Tibial nerve (tissue), 4 donors: ENCODE data around the gene EPHA3. TPM values are rescaled to one million over a fixed set of nuclear protein-coding genes. Genes with fewer than 3 reads are reported as not detected.

ENCODE experiments used
- DNase-seq, 2 donors: peaks; one replicate each; pipeline ENCODE4 v3.0.0-alpha.2; 2019; ENCODE audit warnings: low spot score in 2 of 2
- H3K27ac ChIP-seq, 4 donors: fragments of 200-600 bp; sonication (generic) in 3 of 4; one replicate each; pipeline ENCODE4 v1.5.1; 2017 to 2019; ENCODE audit warnings: mild to moderate bottlenecking in 1 of 4
- H3K27me3 ChIP-seq, 2 donors: fragments of 200-600 bp; sonication (generic) in 1 of 2; one replicate each; pipeline versions ENCODE4 v1.5.1 to v1.6.0; 2017 to 2019
- H3K36me3 ChIP-seq, 3 donors: fragments of 200-600 bp; sonication (generic); one replicate each; pipeline ENCODE4 v1.5.1; 2018 to 2019
- H3K4me1 ChIP-seq, 4 donors: fragments of 200-600 bp; sonication (generic) in 3 of 4; one replicate each; pipeline ENCODE4 v1.5.1; 2017 to 2019
- H3K4me3 ChIP-seq, 4 donors: fragments of 200-600 bp; sonication (generic) in 3 of 4; one replicate each; pipeline ENCODE4 v1.5.1; 2017 to 2019; ENCODE audit warnings: mild to moderate bottlenecking in 1 of 4, moderate library complexity in 1 of 4
- H3K9me3 ChIP-seq, 4 donors: fragments of 200-600 bp; sonication (generic) in 3 of 4; one replicate each; pipeline ENCODE4 v1.5.1; 2017 to 2019
- CTCF ChIP-seq, 5 experiments: fragments of 200-600 bp in 3 of 5; fragments of 450-650 bp in 2 of 5; sonication (generic) in 3 of 5; IDR thresholded peaks; one replicate each; pipeline ENCODE4 v1.5.1; 2016 to 2019; ENCODE audit warnings: antibody characterized with exemption in 5 of 5, mild to moderate bottlenecking in 3 of 5, moderate library complexity in 2 of 5
- EP300 ChIP-seq, 2 donors: sonication (generic); formaldehyde crosslinking; IDR thresholded peaks; one replicate each; pipeline ENCODE4 v1.6.1; 2017; ENCODE audit warnings: antibody characterized with exemption in 2 of 2, mild to moderate bottlenecking in 1 of 2
- POLR2A ChIP-seq, 2 donors: fragments of 450-650 bp; IDR thresholded peaks; one replicate each; pipeline ENCODE4 v1.6.1; 2017; ENCODE audit warnings: antibody characterized with exemption in 2 of 2, mild to moderate bottlenecking in 2 of 2, moderate library complexity in 2 of 2
- WGBS, 2 donors: methylation state at CpG; one replicate each; pipeline ENCODE4 v1.1.5; 2018; 5-methylcytosine and 5-hydroxymethylcytosine counted together
- total RNA-seq, 4 donors: library from RNA; depleted of rRNA; stranded (reverse); fragments of >200 nt; gene quantifications; one replicate each; pipeline ENCODE4 v1.1.0, GENCODE V29; 2016

Gene EPHA3
- total RNA-seq, 4 donors from 2014 or later, result 6.1 to 20.1 (median 7.9) TPM

GRCh38 chr3:89198591-89198990 lies 91.2 kb downstream of the EPHA3 start:
- Histone ChIP-seq H3K4me1 (no peaks in the 10 kb centered on the region), H3K4me3 (no peak overlapping the region), H3K27me3 (no peaks in the 10 kb centered on the region), H3K36me3 (no peaks in the 10 kb centered on the region), H3K9me3 (no peaks in the 10 kb centered on the region), H3K27ac (no peak overlapping the region)
- DNase-seq, result no peak
- 65 to 85% methylated on average over 3 of the region's 3 CpGs for WGBS, 2 donors
- TF ChIP-seq EP300 (IDR thresholded peaks at IDR 0.05) (no peak), POLR2A (IDR thresholded peaks at IDR 0.05) (no peak), CTCF (IDR thresholded peaks at IDR 0.05) (no peak)

GRCh38 chr3:89212619-89213018 lies 105.2 kb downstream of the EPHA3 start:
- Histone ChIP-seq H3K4me3 (no peak overlapping the region), H3K9me3 (no peaks in the 10 kb centered on the region), H3K27me3 (no peaks in the 10 kb centered on the region), H3K27ac (no peak overlapping the region), H3K36me3 (no peaks in the 10 kb centered on the region), H3K4me1 (no peaks in the 10 kb centered on the region)
- DNase-seq, result no peak
- TF ChIP-seq EP300 (IDR thresholded peaks at IDR 0.05) (no peak), CTCF (IDR thresholded peaks at IDR 0.05) (no peak), POLR2A (IDR thresholded peaks at IDR 0.05) (no peak)
- WGBS, 2 donors, result 81 to 85% methylated on average over 1 of the region's 1 CpG

GRCh38 chr3:89216016-89216739 lies 108.8 kb downstream of the EPHA3 start:
- no peak overlapping the region for H3K27ac ChIP-seq
- H3K4me1 ChIP-seq, result no peaks in the 10 kb centered on the region
- H3K27me3 ChIP-seq, result no peaks in the 10 kb centered on the region
- no peak for TF ChIP-seq CTCF (IDR thresholded peaks at IDR 0.05)
- TF ChIP-seq POLR2A (IDR thresholded peaks at IDR 0.05), result no peak
- TF ChIP-seq EP300 (IDR thresholded peaks at IDR 0.05), result no peak
- H3K36me3 ChIP-seq, result no peaks in the 10 kb centered on the region
- 62 to 67% methylated on average over 2 of the region's 2 CpGs for WGBS, 2 donors
- no peak overlapping the region for H3K4me3 ChIP-seq
- no peaks in the 10 kb centered on the region for H3K9me3 ChIP-seq
- no peak for DNase-seq

DNA sequence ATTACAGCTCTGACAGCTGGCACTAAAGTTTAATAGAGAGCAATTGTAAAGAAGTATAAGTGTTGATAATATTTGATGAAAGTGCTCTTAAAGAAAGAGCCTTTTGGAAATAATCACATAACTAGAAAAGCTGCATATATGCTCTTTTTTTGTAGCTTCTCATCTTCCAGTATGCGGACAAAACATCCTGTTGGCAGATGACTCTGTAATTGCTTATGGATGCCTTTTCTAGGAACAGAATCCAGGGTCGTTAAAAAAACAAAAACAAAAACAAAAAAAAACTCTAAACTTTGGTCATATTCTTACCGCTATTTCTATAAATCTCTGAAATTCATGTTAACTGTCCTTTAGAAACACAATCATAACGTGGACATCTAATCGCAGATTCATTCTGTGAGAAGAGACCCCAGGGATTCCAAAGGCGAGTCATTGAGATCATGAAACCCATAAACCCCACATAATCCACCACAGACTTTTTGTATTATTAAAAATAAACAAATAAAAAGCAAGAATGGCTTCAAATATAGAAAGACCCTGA lies 109.8 kb downstream of the EPHA3 start:
- Histone ChIP-seq H3K27me3 (no peaks in the 10 kb centered on the region), H3K27ac (no peak overlapping the region), H3K36me3 (no peaks in the 10 kb centered on the region), H3K4me3 (peak overlapping the region in 1 of 4 donors; percentile 6), H3K4me1 (no peaks in the 10 kb centered on the region), H3K9me3 (no peaks in the 10 kb centered on the region)
- TF ChIP-seq POLR2A (IDR thresholded peaks at IDR 0.05), result no peak
- no peak for TF ChIP-seq CTCF (IDR thresholded peaks at IDR 0.05)
- no peak for TF ChIP-seq EP300 (IDR thresholded peaks at IDR 0.05)
- 24 to 39% methylated on average over 6 of the region's 6 CpGs for WGBS, 2 donors
- DNase-seq, result no peak

- no peak for TF ChIP-seq EP300 (IDR thresholded peaks at IDR 0.05)
- TF ChIP-seq POLR2A (IDR thresholded peaks at IDR 0.05), result no peak
- TF ChIP-seq CTCF (IDR thresholded peaks at IDR 0.05), result no peak
- Histone ChIP-seq H3K4me3 (no peak overlapping the region), H3K27me3 (no peaks in the 10 kb centered on the region), H3K4me1 (no peaks in the 10 kb centered on the region), H3K36me3 (no peaks in the 10 kb centered on the region), H3K9me3 (no peaks in the 10 kb centered on the region), H3K27ac (no peak overlapping the region)
- WGBS, 2 donors, result 84 to 88% methylated on average over 1 of the region's 1 CpG
- no peak for DNase-seq
Measured at GRCh38 chr3:89221924-89222323, 114.5 kb downstream of the EPHA3 start.
